ENCODE results near the gene GPX4. TPM values are rescaled to one million over a fixed set of nuclear protein-coding genes. Genes with fewer than 3 reads are reported as not detected.

GPX4 gene
- total RNA-seq, 1 donor from 2014 or later, result 289 TPM

DNA sequence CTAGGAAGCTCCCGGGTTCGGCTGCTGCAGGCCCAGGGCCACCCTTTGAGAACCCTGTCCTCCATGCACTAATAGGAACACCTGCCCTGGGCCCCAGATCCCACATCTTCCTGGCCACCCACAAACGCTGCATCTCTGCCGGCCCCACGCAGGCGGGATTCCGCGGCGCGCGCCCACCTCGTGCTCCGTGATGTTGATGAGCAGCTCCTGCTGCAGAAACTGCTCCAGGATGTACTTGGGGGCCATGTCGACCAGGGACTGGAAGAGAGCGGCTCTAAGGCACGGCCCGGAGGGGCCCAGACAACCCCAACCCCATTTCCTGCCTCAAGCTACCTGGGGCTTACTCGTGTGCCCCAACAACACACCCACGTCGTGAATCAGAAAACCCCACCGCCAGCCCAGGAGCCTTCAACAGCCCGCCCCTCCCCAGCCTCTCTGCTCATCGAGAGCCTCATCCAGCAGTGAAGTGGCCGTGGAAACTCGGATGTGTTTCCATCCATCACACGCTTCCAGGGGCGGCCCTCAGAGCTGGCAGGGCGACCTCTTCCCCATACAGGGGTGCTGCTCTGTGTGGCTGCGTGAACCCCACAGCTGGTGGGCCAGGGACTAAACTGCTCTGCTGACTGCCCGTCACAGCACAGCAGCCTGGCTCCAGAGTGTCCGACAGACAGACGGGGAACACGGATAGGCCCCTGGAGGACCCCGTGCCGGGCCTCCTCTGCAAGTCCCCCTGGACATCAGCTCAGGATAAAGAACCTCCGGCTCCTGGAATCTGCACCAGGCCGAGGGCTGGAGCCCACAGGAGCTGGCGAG lies 12.9 kb upstream of the GPX4 start:
- Histone ChIP-seq H3K4me1 (peaks cover 4% of the 10 kb centered on the region), H3K9me3 (ENCODE audit: low read depth) (no peaks in the 10 kb centered on the region), H4K20me1 (ENCODE audit: low read depth) (peaks cover 22% of the 10 kb centered on the region), H3F3A (ENCODE audit: low read depth) (peaks cover 6% of the 10 kb centered on the region), H3K4me2 (no peak overlapping the region), H3K9ac (no peak overlapping the region), H3K27me3 (no peaks in the 10 kb centered on the region), H3K79me2 (ENCODE audit: low read depth) (peaks cover 26% of the 10 kb centered on the region), H3K36me3 (no peaks in the 10 kb centered on the region), H3K27ac (no peak overlapping the region), H3K4me3 (no peak overlapping the region), H2AFZ (replicated peaks) (no peak overlapping the region)
- H3K27me3 Mint-ChIP-seq (ENCODE audit: insufficient read depth, low read depth), result peaks cover 2% of the 10 kb centered on the region
- no peak overlapping the region for H3K4me3 Mint-ChIP-seq
- peaks cover 4% of the 10 kb centered on the region for H3K36me3 Mint-ChIP-seq
- no peak overlapping the region for H3K27ac Mint-ChIP-seq
- no peak for DNase-seq (ENCODE audit: low spot score)
- TF ChIP-seq, protein P1, sequence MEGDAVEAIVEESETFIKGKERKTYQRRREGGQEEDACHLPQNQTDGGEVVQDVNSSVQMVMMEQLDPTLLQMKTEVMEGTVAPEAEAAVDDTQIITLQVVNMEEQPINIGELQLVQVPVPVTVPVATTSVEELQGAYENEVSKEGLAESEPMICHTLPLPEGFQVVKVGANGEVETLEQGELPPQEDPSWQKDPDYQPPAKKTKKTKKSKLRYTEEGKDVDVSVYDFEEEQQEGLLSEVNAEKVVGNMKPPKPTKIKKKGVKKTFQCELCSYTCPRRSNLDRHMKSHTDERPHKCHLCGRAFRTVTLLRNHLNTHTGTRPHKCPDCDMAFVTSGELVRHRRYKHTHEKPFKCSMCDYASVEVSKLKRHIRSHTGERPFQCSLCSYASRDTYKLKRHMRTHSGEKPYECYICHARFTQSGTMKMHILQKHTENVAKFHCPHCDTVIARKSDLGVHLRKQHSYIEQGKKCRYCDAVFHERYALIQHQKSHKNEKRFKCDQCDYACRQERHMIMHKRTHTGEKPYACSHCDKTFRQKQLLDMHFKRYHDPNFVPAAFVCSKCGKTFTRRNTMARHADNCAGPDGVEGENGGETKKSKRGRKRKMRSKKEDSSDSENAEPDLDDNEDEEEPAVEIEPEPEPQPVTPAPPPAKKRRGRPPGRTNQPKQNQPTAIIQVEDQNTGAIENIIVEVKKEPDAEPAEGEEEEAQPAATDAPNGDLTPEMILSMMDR (IDR thresholded peaks at IDR 0.05), result no peak
- no peak for TF ChIP-seq EZH2phosphoT487 (IDR thresholded peaks at IDR 0.05)
- TF ChIP-seq EZH2 (IDR thresholded peaks at IDR 0.05), result no peak
- peaks cover 13% of the 10 kb centered on the region for H3K4me1 Mint-ChIP-seq
- no peaks in the 10 kb centered on the region for H3K9me3 Mint-ChIP-seq

DNA sequence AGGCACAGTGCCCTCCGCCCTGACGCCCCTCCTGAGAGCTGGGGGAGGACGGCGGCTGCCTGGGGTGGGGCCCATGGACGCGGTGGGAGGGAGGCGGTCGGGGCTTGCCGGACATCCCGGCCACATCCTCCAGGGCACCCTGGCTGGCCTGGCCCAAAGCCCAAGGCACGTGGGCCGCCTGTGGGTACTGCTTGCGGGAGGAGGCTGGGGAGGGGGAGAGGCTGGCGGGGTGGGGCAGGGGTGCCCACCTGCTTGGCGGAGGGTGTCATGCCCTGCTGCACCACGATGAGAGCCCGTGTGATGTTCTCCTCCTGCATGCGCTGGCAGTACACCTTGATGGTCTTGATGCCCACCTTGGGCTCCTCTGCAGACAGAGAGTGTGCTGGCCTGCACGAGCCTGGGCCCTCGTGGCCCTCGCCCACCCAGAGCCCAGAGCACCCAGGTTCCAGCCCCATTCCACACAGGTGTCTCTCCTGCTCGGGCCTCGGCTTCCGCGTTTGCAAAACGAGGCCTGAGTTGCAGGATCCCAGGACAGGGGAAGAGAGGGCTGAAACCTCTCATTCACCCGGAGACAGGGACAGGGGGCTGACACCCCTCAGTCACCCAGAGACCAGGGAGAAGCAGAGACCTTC lies 12.1 kb upstream of the GPX4 start:
- peaks cover 22% of the 10 kb centered on the region for H4K20me1 ChIP-seq (ENCODE audit: low read depth)
- no peak for TF ChIP-seq EZH2phosphoT487 (IDR thresholded peaks at IDR 0.05)
- no peak for TF ChIP-seq EZH2 (IDR thresholded peaks at IDR 0.05)
- TF ChIP-seq, protein P1 (IDR thresholded peaks at IDR 0.05), result no peak
- H3K4me2 ChIP-seq, result no peak overlapping the region
- H3K36me3 Mint-ChIP-seq, result peaks cover 4% of the 10 kb centered on the region
- H3K27me3 Mint-ChIP-seq (ENCODE audit: insufficient read depth, low read depth), result peaks cover 2% of the 10 kb centered on the region
- no peak overlapping the region for H3K4me3 ChIP-seq
- H3K36me3 ChIP-seq, result no peaks in the 10 kb centered on the region
- peaks cover 26% of the 10 kb centered on the region for H3K79me2 ChIP-seq (ENCODE audit: low read depth)
- no peaks in the 10 kb centered on the region for H3K9me3 Mint-ChIP-seq
- H3K4me1 ChIP-seq, result peaks cover 4% of the 10 kb centered on the region
- H3K4me3 Mint-ChIP-seq, result no peak overlapping the region
- H3K27ac ChIP-seq, result no peak overlapping the region
- no peaks in the 10 kb centered on the region for H3K27me3 ChIP-seq
- H3K27ac Mint-ChIP-seq, result no peak overlapping the region
- no peak overlapping the region for H3K9ac ChIP-seq
- H3K9me3 ChIP-seq (ENCODE audit: low read depth), result no peaks in the 10 kb centered on the region
- H2AFZ ChIP-seq (replicated peaks), result no peak overlapping the region
- peaks cover 13% of the 10 kb centered on the region for H3K4me1 Mint-ChIP-seq
- DNase-seq (ENCODE audit: low spot score), result no peak
- H3F3A ChIP-seq (ENCODE audit: low read depth), result peaks cover 6% of the 10 kb centered on the region

DNA sequence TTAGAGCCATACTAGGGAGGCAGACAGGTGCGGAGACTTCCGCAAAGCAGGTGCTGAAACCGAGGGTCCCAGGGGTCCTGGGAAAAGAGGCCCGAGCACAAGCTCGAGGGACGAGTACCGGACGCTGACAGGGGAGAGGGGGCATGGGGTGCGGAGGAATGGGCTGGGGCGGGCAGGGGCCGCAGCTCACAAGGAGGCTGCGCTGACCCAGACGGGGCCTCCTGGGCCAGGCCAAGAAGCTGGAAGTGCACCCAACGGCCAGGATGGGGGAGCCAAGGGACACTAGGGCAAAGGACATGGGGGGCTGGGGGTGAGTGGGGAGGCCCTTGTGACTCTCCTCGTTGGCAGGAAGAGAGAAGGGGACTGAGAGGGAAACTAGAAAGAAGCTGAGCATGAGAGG lies 10.5 kb upstream of the GPX4 start:
- no peaks in the 10 kb centered on the region for H3K9me3 Mint-ChIP-seq
- peak overlapping the region; percentile 95 for H3K4me3 Mint-ChIP-seq
- H3K36me3 Mint-ChIP-seq, result no peaks in the 10 kb centered on the region
- no peaks in the 10 kb centered on the region for H3K27me3 ChIP-seq
- H3K4me2 ChIP-seq, result peak overlapping the region; percentile 94
- H3K4me3 ChIP-seq, result no peak overlapping the region
- no peaks in the 10 kb centered on the region for H3K36me3 ChIP-seq
- H3K27ac Mint-ChIP-seq, result no peak overlapping the region
- H3F3A ChIP-seq (ENCODE audit: low read depth), result no peaks in the 10 kb centered on the region
- H3K27ac ChIP-seq, result no peak overlapping the region
- TF ChIP-seq, protein P1 (IDR thresholded peaks at IDR 0.05), result no peak
- TF ChIP-seq EZH2 (IDR thresholded peaks at IDR 0.05) (no peak), EZH2phosphoT487 (IDR thresholded peaks at IDR 0.05) (no peak)
- DNase-seq (ENCODE audit: low spot score), result no peak
- no peak overlapping the region for H3K9ac ChIP-seq
- peaks cover 7% of the 10 kb centered on the region for H3K27me3 Mint-ChIP-seq (ENCODE audit: insufficient read depth, low read depth)
- H3K79me2 ChIP-seq (ENCODE audit: low read depth), result peaks cover 26% of the 10 kb centered on the region
- H3K4me1 ChIP-seq, result peaks cover 4% of the 10 kb centered on the region
- peaks cover 18% of the 10 kb centered on the region for H3K4me1 Mint-ChIP-seq
- peaks cover 22% of the 10 kb centered on the region for H4K20me1 ChIP-seq (ENCODE audit: low read depth)
- H2AFZ ChIP-seq (replicated peaks), result no peak overlapping the region
- H3K9me3 ChIP-seq (ENCODE audit: low read depth), result no peaks in the 10 kb centered on the region

Data from neural progenitor cell (in vitro differentiated cells).